ENCODE results near the gene MOGAT1.
"Not testable (repeated sequence)": the region's sequence is repeated elsewhere in the genome, so short reads cannot be mapped to it uniquely, and the experiment has no call there.

MOGAT1 gene

GRCh38 chr2:222747526-222748160, 76.2 kb downstream of the MOGAT1 start:
- DNase-seq = no peak

- DNase-seq = no peak
These were observed 79.1 kb downstream of the MOGAT1 start for GRCh38 chr2:222750533-222750932.

- no peak for DNase-seq
These were observed 79.8 kb downstream of the MOGAT1 start for GRCh38 chr2:222751238-222751637.

- DNase-seq = no peak
These were observed 80.6 kb downstream of the MOGAT1 start for GRCh38 chr2:222751821-222752719.

- DNase-seq = no peak
These were observed 81.3 kb downstream of the MOGAT1 start for GRCh38 chr2:222752746-222753145.

GRCh38 chr2:222753251-222753824, 81.9 kb downstream of the MOGAT1 start:
- DNase-seq = peak; percentile 93

GRCh38 chr2:222754324-222754930, 83.0 kb downstream of the MOGAT1 start:
- no peak for DNase-seq

- not testable (repeated sequence) for DNase-seq
These were observed 84.1 kb downstream of the MOGAT1 start for GRCh38 chr2:222755593-222755992.

GRCh38 chr2:222756362-222756831, 84.9 kb downstream of the MOGAT1 start:
- no peak for DNase-seq

GRCh38 chr2:222756951-222757650, 85.6 kb downstream of the MOGAT1 start:
- DNase-seq = no peak
